MM.1S (cell line): Measurements from ENCODE around the gene LAMP5.

Source experiments
- DNase-seq: peaks from one replicate; pipeline ENCODE4 v3.0.0-alpha.2; 2015
- H2AFZ ChIP-seq: fragments of 300-600 bp; sonication (generic); 2 replicates; pipeline ENCODE4 v1.6.0; 2016; ENCODE audit warnings: antibody characterized with exemption, low read length
- H3F3A ChIP-seq: fragments of 300-600 bp; sonication (generic); 2 replicates; pipeline ENCODE4 v1.6.1; 2016; ENCODE audit warnings: mild to moderate bottlenecking, antibody characterized with exemption, low read length, moderate library complexity, mixed read lengths; ENCODE audit not compliant: insufficient read depth
- H3K27ac ChIP-seq: fragments of 300-600 bp; sonication (generic); 2 replicates; pipeline ENCODE4 v1.5.1; 2016; ENCODE audit warnings: mild to moderate bottlenecking, low read length
- H3K27me3 ChIP-seq: fragments of 300-600 bp; sonication (generic); replicated peaks from 2 replicates; pipeline ENCODE4 v1.6.0; 2016; ENCODE audit warnings: low read length; ENCODE audit not compliant: insufficient read depth
- H3K36me3 ChIP-seq: fragments of 300-600 bp; sonication (generic); replicated peaks from 2 replicates; pipeline ENCODE4 v1.6.1; 2016; ENCODE audit warnings: mild to moderate bottlenecking, low read length, mixed read lengths; ENCODE audit not compliant: insufficient read depth
- H3K4me1 ChIP-seq: fragments of 300-600 bp; sonication (generic); 2 replicates; pipeline ENCODE4 v1.6.1; 2016; ENCODE audit warnings: low read length, mixed read lengths
- H3K4me2 ChIP-seq: fragments of 300-600 bp; sonication (generic); 2 replicates; pipeline ENCODE4 v1.6.0; 2016; ENCODE audit warnings: low read depth, low read length
- H3K4me3 ChIP-seq: fragments of 300-600 bp; sonication (generic); 2 replicates; pipeline ENCODE4 v1.5.1; 2016; ENCODE audit warnings: low read length, mixed read lengths
- H3K79me2 ChIP-seq: fragments of 300-600 bp; sonication (generic); 2 replicates; pipeline ENCODE4 v1.6.1; 2016; ENCODE audit warnings: mixed run types, low read length, mixed read lengths
- H3K9ac ChIP-seq: fragments of 300-600 bp; sonication (generic); 2 replicates; pipeline ENCODE4 v1.6.1; 2016; ENCODE audit warnings: low read length, mixed read lengths
- H3K9me2 ChIP-seq: fragments of 300-600 bp; sonication (generic); replicated peaks from 2 replicates; pipeline ENCODE4 v1.6.1; 2016; ENCODE audit warnings: mild to moderate bottlenecking, low read length, mixed read lengths; ENCODE audit not compliant: insufficient read depth
- H3K9me3 ChIP-seq: fragments of 300-600 bp; sonication (generic); replicated peaks from 2 replicates; pipeline ENCODE4 v1.6.1; 2016; ENCODE audit warnings: mild to moderate bottlenecking, low read length, mixed read lengths; ENCODE audit not compliant: insufficient read depth
- H4K20me1 ChIP-seq: fragments of 300-600 bp; sonication (generic); 2 replicates; pipeline ENCODE4 v1.6.1; 2016; ENCODE audit warnings: mild to moderate bottlenecking, low read length, moderate library complexity, mixed read lengths; ENCODE audit not compliant: insufficient read depth
- EZH2 ChIP-seq: fragments of 300-600 bp; sonication (generic); optimal IDR thresholded peaks from 2 replicates; pipeline ENCODE3; 2017; ENCODE audit warnings: low read depth, mild to moderate bottlenecking, antibody characterized with exemption, low read length, mixed read lengths
- EZH2phosphoT487 ChIP-seq: fragments of 300-600 bp; sonication (generic); IDR thresholded peaks from 2 replicates; pipeline ENCODE4 v1.6.1; 2018; ENCODE audit warnings: antibody characterized with exemption, low read length
- TF ChIP-seq, protein P1 (sequence below): fragments of 300-600 bp; sonication (generic); IDR thresholded peaks from 2 replicates; pipeline ENCODE4 v1.5.1; 2016; ENCODE audit warnings: antibody characterized with exemption, low read length, mixed read lengths

LAMP5 gene

GRCh38 chr20:9488063-9488462, 26.3 kb upstream of the LAMP5 start:
- no peak overlapping the region for H3K9ac ChIP-seq
- H3K9me3 ChIP-seq, result no peaks in the 10 kb centered on the region
- H2AFZ ChIP-seq, result peak overlapping the region; percentile 9; the same call in 1 of the 2 replicates
- no peaks in the 10 kb centered on the region for H3K27me3 ChIP-seq
- DNase-seq, result peak; percentile 13
- no peak for TF ChIP-seq EZH2
- TF ChIP-seq EZH2phosphoT487, result no peak
- TF ChIP-seq, protein P1, sequence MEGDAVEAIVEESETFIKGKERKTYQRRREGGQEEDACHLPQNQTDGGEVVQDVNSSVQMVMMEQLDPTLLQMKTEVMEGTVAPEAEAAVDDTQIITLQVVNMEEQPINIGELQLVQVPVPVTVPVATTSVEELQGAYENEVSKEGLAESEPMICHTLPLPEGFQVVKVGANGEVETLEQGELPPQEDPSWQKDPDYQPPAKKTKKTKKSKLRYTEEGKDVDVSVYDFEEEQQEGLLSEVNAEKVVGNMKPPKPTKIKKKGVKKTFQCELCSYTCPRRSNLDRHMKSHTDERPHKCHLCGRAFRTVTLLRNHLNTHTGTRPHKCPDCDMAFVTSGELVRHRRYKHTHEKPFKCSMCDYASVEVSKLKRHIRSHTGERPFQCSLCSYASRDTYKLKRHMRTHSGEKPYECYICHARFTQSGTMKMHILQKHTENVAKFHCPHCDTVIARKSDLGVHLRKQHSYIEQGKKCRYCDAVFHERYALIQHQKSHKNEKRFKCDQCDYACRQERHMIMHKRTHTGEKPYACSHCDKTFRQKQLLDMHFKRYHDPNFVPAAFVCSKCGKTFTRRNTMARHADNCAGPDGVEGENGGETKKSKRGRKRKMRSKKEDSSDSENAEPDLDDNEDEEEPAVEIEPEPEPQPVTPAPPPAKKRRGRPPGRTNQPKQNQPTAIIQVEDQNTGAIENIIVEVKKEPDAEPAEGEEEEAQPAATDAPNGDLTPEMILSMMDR, result no peak
- H3K27ac ChIP-seq, result no peak overlapping the region
- H3K79me2 ChIP-seq, result no peaks in the 10 kb centered on the region
- peaks cover 32% of the 10 kb centered on the region for H3K4me1 ChIP-seq
- no peaks in the 10 kb centered on the region for H3K36me3 ChIP-seq
- peaks cover 5% of the 10 kb centered on the region for H3F3A ChIP-seq
- H3K4me2 ChIP-seq, result peak overlapping the region; percentile 37
- no peaks in the 10 kb centered on the region for H4K20me1 ChIP-seq
- H3K4me3 ChIP-seq, result no peak overlapping the region
- H3K9me2 ChIP-seq, result no peaks in the 10 kb centered on the region

DNA sequence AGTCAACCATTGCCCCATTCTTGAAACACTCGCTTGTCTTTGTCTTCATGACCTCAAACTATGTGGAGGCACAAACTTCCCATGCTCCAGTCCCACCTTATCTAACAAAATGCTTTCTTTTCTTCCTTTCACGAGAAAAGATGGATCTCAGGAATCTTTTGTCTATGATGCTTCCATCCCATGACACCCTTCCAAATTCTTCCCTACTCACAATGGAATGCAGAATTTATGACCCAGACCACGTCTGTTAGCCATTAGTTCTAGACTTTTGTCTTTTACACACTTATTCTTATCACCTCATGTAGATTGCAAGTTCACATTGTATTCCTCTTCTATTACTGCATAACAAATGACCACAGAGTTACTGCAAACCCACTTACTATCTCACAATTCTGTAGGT, 24.2 kb upstream of the LAMP5 start:
- peaks cover 16% of the 10 kb centered on the region for H3K4me1 ChIP-seq
- no peak for TF ChIP-seq EZH2phosphoT487
- no peak for TF ChIP-seq EZH2
- TF ChIP-seq, protein P1, result no peak
- H3K9me3 ChIP-seq, result no peaks in the 10 kb centered on the region
- no peaks in the 10 kb centered on the region for H3K27me3 ChIP-seq
- H3K9me2 ChIP-seq, result no peaks in the 10 kb centered on the region
- H4K20me1 ChIP-seq, result no peaks in the 10 kb centered on the region
- H3F3A ChIP-seq, result no peaks in the 10 kb centered on the region
- H3K4me2 ChIP-seq, result no peak overlapping the region
- no peak overlapping the region for H2AFZ ChIP-seq
- H3K36me3 ChIP-seq, result no peaks in the 10 kb centered on the region
- H3K9ac ChIP-seq, result no peak overlapping the region
- H3K27ac ChIP-seq, result no peak overlapping the region
- H3K4me3 ChIP-seq, result no peak overlapping the region
- no peaks in the 10 kb centered on the region for H3K79me2 ChIP-seq
- no peak for DNase-seq

DNA sequence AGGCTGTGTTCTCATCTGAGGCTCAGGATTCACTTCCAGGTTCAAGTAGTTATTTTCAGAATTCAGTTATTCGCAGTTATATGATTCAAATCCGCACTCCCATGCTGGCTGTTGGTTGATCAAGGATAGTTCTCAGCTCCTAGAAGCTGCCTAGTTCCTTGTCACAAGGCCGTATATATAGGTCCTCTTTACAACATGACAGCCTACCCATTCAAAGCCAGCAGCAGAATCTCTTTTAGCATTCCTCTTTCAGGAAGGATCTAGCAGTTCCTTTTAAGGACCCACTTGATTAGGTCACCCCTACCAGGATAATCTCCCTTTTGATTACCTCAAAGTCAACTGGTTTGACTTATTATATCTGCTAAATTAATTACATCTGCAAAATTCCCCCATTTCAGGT, 23.8 kb upstream of the LAMP5 start:
- DNase-seq, result no peak
- Histone ChIP-seq H3F3A (no peaks in the 10 kb centered on the region), H3K4me1 (peaks cover 16% of the 10 kb centered on the region), H4K20me1 (no peaks in the 10 kb centered on the region), H3K27ac (no peak overlapping the region), H3K36me3 (no peaks in the 10 kb centered on the region), H3K4me2 (no peak overlapping the region), H2AFZ (no peak overlapping the region), H3K9me2 (no peaks in the 10 kb centered on the region), H3K27me3 (no peaks in the 10 kb centered on the region), H3K79me2 (no peaks in the 10 kb centered on the region), H3K4me3 (no peak overlapping the region), H3K9me3 (no peaks in the 10 kb centered on the region), H3K9ac (no peak overlapping the region)
- TF ChIP-seq, protein P1, result no peak
- TF ChIP-seq EZH2 (no peak), EZH2phosphoT487 (no peak)
